Left ventricle myocardium inferior (tissue), 1 donor: ENCODE data around the gene SH3RF1. TPM values are rescaled to one million over a fixed set of nuclear protein-coding genes. Genes with fewer than 3 reads are reported as not detected.

Experiments
- DNase-seq: peaks from one replicate; pipeline ENCODE4 v3.0.0-alpha.2; 2020
- H3K27ac ChIP-seq: fragments of 200-600 bp; replicated peaks from 2 replicates; pipeline ENCODE4 v1.8.0; 2021
- H3K27me3 ChIP-seq: fragments of 200-600 bp; 2 replicates; pipeline ENCODE4 v1.8.0; 2021; ENCODE audit warnings: low read depth
- H3K36me3 ChIP-seq: fragments of 200-600 bp; 2 replicates; pipeline ENCODE4 v1.8.0; 2021
- H3K4me1 ChIP-seq: fragments of 200-600 bp; 2 replicates; pipeline ENCODE4 v1.8.0; 2021
- H3K4me3 ChIP-seq: fragments of 200-600 bp; 2 replicates; pipeline ENCODE4 v1.8.0; 2021; ENCODE audit warnings: mild to moderate bottlenecking, moderate library complexity
- H3K9me3 ChIP-seq: fragments of 200-600 bp; replicated peaks from 2 replicates; pipeline ENCODE4 v1.8.0; 2021
- CTCF ChIP-seq: fragments of 200-600 bp; IDR thresholded peaks from 2 replicates; pipeline ENCODE4 v1.8.0; 2021; ENCODE audit warnings: antibody characterized with exemption, mild to moderate bottlenecking, borderline replicate concordance
- intact Hi-C: fragments of 100-400 bp; cut with micrococcal nuclease; formaldehyde crosslinking; loops from one replicate; pipeline ENCODE4 v1.11.0; 2022
- total RNA-seq: library from RNA; stranded (reverse); fragmentation: NEBNext Ultra II Directional; extraction: Animal tissue kit (Norgen Biotek cat#: 25700); gene quantifications from one replicate; pipeline ENCODE4 v1.2.1, GENCODE V29; 2021
- donor health status: DM: no; HTN: yes; CAD: no; lungs with severe emphysema.

Gene SH3RF1
- total RNA-seq, 1 donor from 2014 or later, result 8.8 TPM

- Histone ChIP-seq H3K36me3 (no peaks in the 10 kb centered on the region), H3K27ac (no peak overlapping the region), H3K4me1 (peaks cover 47% of the 10 kb centered on the region), H3K4me3 (no peak overlapping the region), H3K27me3 (no peaks in the 10 kb centered on the region), H3K9me3 (no peaks in the 10 kb centered on the region)
- DNase-seq, result no peak
- intact Hi-C loops, result no loop called here
- TF ChIP-seq CTCF, result no peak
Measured at GRCh38 chr4:169243825-169244609, 26.7 kb downstream of the SH3RF1 start.

- no peaks in the 10 kb centered on the region for H3K36me3 ChIP-seq
- peaks cover 64% of the 10 kb centered on the region for H3K4me1 ChIP-seq
- no peaks in the 10 kb centered on the region for H3K9me3 ChIP-seq
- no peak for TF ChIP-seq CTCF
- intact Hi-C loops, result no loop called here
- no peak overlapping the region for H3K27ac ChIP-seq
- no peaks in the 10 kb centered on the region for H3K27me3 ChIP-seq
- no peak for DNase-seq
- H3K4me3 ChIP-seq, result no peak overlapping the region
Measured at GRCh38 chr4:169241464-169241863, 29.3 kb downstream of the SH3RF1 start.

DNA sequence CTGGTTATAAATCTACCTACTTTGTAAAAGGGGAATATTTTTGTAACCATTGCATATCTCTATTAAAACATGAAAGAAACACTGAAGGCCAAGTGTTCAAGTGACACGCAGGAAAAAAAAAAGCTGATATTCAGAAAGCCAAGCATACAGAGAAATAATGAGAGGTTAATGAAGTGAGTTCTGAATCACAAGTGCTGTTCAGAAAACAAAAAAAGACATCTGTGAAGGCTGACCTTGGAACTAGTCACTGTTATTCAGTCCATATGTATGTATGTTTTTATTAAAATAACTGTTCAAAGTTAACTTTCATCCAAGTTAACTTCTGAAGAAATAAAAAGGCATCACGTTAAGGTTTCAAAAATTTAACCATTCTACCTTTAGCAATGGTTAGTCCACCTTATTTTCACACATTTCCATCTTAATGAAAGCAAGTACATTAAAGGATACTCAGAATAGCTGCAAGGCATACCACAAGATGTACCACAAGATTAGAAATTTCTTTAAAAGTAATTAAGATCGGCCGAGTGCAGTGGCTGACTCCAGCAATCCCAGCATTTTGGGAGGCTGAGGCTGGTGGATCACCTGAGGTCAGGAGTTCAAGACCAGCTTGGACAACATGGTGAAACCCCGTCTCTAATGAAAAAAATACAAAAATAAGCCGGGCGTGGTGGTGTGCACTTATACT is 31.4 kb downstream of the SH3RF1 start:
- intact Hi-C loops, result no loop called here
- no peaks in the 10 kb centered on the region for H3K36me3 ChIP-seq
- H3K27me3 ChIP-seq, result no peaks in the 10 kb centered on the region
- no peak overlapping the region for H3K4me3 ChIP-seq
- H3K9me3 ChIP-seq, result no peaks in the 10 kb centered on the region
- no peak for TF ChIP-seq CTCF
- H3K4me1 ChIP-seq, result peaks cover 76% of the 10 kb centered on the region
- no peak for DNase-seq
- H3K27ac ChIP-seq, result no peak overlapping the region

DNA sequence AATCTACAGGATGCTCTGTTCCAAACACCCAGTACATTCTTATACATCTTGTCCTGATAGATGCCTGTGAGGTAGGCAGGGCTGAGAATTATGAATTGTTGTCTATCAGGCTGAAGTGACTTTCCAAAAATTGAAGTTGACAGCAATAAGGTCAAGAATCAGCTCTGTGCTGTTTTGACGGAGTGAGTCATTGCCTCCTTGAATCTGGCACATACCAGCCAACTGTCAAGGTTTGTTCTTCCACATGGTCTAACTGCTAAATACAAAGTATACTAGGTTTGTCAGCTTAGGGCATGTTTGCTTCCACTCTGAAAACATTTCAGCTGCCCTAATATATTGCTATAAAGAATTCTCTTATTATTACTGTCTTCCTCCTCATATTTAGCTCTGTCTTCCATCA is 32.3 kb downstream of the SH3RF1 start:
- TF ChIP-seq CTCF, result no peak
- no peaks in the 10 kb centered on the region for H3K9me3 ChIP-seq
- peaks cover 75% of the 10 kb centered on the region for H3K4me1 ChIP-seq
- DNase-seq, result no peak
- H3K4me3 ChIP-seq, result no peak overlapping the region
- H3K27ac ChIP-seq, result no peak overlapping the region
- H3K27me3 ChIP-seq, result no peaks in the 10 kb centered on the region
- H3K36me3 ChIP-seq, result no peaks in the 10 kb centered on the region
- intact Hi-C loops, result no loop called here

- Histone ChIP-seq H3K4me3 (no peak overlapping the region), H3K4me1 (peaks cover 68% of the 10 kb centered on the region), H3K27me3 (no peaks in the 10 kb centered on the region), H3K36me3 (no peaks in the 10 kb centered on the region), H3K9me3 (no peaks in the 10 kb centered on the region), H3K27ac (no peak overlapping the region)
- intact Hi-C loops, result no loop called here
- DNase-seq, result no peak
- TF ChIP-seq CTCF, result no peak
Measured at GRCh38 chr4:169236873-169237626, 33.7 kb downstream of the SH3RF1 start.
